Hematopoietic multipotent progenitor cell treated with erythropoietin and hydrocortisone succinate and interleukin-3 and kit ligand, for 15 days (in vitro differentiated cells): ENCODE measurements around the gene LRRTM2.
"Not testable (repeated sequence)": the region's sequence is repeated elsewhere in the genome, so short reads cannot be mapped to it uniquely, and the experiment has no call there.

Source experiments
- DNase-seq: peaks from one replicate; pipeline ENCODE4 v3.0.0-alpha.2; 2015; ENCODE audit warnings: low spot score

LRRTM2 gene

DNA sequence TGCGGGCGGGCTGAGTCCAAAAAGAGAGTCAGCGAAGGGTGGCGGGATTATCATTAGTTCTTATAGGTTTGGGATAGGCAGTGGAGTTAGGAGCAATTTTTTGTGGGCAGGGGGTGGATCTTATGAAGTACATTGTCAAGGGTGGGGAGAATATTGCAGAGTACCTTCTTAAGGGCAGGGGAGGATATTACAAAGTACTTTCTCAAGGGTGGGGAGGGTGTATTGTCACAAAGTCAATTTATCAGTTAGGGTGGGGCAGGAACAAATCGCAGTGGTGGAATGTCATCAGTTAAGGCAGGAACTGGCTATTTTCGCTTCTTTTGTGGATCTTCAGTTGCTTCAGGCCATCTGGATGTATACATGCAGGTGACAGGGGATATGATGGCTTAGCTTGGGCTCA lies 40.3 kb downstream of the LRRTM2 start:
- not testable (repeated sequence) for DNase-seq

DNA sequence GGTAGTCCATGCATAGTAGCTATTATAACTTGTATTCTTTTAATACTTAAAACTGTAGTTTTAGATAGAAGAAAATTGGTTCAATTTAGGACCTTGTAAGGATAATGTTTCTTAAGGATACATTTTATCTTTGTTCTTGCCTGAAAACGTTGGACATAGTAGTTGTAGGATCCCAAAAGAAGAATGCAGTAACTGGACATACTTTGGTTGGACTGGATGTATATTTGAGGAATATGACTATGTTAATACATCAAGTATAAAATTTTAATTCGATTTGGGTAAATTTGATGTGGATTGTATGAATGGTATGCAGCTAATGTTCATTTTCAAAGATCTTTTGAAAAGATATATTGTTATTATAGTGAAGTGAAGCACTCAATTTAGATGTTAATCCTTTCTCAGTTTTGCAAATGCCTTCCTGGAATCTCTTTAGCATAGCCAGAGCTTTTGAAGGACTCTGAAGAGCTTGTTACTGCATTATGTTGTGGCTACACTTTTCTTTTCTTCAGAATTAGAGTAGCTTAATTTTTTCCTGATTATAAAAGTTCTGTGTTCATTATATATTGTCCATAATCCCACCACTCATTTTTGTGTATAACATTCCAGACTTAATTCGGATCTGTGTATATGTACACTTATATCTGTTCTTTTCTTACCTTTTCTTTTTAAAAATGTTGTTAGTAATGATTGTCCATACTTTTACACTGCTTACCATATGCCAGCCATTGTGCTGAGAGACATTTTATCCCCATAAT lies 41.2 kb downstream of the LRRTM2 start:
- DNase-seq, result no peak

DNA sequence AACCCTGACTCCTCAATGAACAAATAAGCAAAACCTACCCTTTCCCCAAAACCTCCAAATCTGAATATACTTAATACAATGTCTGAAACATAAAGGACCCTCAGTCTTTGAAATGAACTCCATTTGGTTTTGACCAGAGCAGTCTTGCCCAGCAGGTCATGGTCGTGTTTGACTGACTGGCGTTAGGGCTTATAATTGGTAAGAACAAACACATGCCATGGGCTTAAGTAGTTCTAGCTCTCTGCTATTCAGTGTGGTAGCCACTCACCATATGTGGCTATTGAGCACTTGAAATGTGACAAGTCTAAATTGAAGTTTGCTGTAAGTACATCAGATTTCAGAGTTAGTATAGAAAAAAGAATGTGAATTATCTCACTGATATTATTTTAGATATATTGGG lies 42.1 kb downstream of the LRRTM2 start:
- no peak for DNase-seq

DNA sequence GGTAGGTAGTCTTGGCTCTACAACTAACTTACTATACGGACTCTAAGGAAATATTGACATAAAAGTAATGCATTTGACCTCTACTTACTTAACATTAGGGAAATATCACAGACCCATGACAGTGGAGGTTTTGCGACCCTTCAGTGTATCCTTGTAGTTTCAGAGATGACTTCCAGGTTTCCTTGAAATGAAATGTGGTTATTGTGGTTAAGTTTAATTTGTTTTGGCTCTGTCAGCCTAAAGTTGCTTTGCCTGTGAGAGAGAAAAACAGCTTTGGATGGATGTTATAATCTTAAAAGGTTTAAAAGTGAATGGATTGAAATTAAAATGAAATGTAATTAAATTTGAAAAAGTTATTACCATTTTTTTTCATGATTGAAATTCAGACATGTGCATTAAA lies 42.9 kb downstream of the LRRTM2 start:
- no peak for DNase-seq

DNA sequence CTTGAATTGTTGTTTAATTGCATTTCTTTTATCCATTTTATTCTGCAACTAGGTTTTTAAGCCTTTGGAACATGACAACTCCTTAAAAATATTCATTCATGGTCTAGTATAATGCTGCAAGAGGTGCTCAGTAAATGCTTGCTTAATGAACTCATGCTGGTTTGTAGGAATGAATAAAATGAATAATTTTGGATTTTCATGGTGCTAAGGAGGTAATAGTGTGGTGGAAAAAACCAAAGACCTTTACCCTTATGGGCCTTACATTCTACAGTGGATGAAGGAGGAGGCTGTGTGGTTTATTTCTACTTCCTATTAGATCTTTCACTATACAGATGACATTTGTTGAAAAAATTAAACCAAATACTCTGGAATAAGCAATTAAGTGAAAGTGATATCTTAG lies 43.4 kb downstream of the LRRTM2 start:
- DNase-seq, result no peak

DNA sequence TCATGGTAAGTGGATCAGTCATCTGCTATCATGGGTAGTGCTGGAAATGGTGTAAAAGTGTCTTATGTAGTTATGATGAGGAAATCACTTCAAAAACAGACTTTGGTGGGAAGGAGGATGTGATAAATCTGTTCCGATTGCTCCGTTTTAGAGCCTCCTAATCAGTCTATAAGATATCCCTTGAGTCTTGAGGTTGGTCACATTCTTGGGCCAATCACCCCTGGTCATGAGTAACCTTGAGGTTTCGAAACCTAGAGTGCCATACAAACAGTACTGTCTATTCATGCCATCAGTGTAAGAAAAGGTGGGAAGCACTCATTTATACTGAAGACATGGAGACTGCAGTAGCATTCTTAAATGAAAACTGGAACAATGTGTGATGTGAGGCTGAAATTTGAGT lies 45.8 kb downstream of the LRRTM2 start:
- no peak for DNase-seq

DNA sequence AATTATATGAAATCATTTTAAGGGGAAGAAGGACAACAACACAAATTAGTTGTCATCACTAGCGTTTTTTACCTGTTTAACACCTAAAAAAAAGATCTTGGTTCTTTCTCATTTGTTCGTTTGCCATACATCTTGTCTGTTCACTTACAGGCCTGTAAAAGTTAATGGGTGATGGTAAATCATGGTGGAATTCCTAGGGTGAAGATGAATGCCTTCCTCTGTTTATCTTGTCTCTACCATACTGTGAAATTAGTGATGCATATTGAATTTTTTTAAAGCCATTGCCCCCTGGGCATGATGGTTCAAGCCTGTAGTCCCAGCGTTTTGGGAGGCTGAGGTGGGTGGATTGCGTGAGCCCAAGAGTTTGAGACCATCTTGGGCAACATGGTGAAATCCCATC lies 46.6 kb downstream of the LRRTM2 start:
- no peak for DNase-seq

DNA sequence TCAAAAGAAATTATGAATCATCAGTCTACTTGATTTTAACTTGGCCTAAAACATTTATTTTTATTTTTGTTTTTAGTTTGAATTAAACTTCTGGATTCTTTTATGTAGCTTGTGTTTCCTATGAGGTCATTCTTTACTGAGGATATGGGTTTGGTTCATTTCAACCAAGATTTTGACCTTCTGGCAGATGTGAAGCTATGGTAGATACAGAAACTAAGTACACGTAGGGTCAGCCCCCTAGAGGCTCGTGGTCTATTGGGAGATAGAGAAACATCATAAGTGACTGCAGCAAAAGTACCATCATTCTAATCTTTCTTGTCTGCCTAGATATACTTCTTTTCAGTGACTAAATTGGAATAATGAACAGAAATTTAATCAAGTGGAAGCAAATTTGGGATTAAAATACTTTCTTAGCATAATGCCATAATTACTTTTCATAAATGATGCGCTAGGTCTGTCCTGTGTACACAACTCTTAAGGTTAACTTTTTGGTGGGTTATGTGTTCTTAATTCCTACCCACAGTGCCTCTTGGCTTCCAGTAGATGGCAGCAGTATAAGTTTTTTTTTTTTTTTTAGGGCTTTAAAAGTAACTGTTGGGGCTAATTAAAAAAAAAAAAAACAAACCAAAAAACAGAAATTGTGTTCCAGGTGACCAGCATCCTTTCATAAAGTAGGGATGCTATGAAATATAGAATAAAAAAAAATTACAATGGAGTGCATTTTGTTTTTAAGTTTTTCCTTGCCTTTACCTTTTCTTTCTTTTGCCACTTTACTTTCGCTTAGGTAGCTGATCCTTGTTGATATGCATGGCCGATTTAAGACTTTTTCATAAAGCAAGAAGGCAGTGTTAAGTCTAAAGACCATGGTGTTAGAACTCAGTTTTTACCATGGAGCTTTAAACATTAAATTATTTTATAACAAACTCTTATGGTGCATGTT lies 49.9 kb downstream of the LRRTM2 start:
- peak; percentile 44 for DNase-seq

DNA sequence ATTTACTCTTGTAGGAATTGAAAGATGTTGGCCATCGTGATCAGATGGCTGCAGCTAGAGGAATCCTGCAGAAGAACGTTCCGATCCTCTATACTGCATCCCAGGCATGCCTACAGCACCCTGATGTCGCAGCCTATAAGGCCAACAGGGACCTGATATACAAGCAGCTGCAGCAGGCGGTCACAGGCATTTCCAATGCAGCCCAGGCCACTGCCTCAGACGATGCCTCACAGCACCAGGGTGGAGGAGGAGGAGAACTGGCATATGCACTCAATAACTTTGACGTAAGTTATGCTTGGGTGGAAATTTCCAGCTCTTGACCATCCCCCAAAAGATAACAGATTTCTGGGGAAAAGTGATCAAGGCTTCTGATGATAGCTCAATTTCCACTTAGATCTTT lies 50.6 kb downstream of the LRRTM2 start:
- DNase-seq, result no peak

DNA sequence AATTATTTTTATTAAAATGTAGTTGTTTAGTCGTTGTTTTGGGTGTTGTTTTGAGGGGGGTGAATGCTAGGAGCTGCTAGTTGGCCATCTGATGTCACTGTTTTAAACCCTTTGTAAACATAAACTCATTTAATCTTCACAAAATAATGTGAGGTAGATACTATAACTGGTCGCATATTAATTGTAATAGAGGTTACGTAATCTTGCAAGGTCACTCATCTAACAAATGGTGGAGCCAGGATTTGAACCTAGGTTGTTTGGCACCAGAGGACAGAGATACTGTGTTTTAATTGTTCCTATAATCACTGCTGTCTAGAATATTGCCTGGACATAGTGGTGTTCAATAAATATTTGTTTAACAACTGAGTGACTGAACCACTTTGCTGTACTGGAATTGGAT lies 54.4 kb downstream of the LRRTM2 start:
- no peak for DNase-seq

DNA sequence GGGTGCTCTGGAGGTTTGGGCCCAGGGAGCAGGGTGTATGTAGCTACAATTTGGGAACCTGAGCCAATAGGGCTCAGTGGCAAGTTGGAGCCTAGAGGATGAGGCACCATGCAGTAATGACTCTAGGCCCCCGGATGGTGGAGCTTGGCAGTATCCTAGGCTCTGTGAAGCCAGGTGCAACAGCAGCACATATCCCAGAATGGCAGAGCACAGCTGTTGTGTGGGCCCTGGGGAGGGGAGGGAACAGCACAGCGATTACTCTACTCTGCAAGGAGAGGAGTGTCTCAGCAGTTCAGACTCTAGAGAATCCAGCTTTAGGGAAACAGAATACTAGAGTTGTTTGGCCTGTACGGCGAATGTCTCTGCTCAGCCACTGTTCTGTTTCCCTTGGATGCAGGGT lies 56.1 kb downstream of the LRRTM2 start:
- no peak for DNase-seq
